IPS-18c (cell line): Measurements from ENCODE around the gene HOGA1.
"Not testable (repeated sequence)": the region's sequence is repeated elsewhere in the genome, so short reads cannot be mapped to it uniquely, and the experiment has no call there.

Source experiments
- H3K4me3 ChIP-seq: 2 replicates; pipeline ENCODE4 v1.7.0; 2013; ENCODE audit warnings: low read depth, mild to moderate bottlenecking, low read length, moderate library complexity; ENCODE audit not compliant: insufficient read depth
- H3K9me3 ChIP-seq: one replicate; pipeline ENCODE4 v1.6.1; 2013; ENCODE audit warnings: mild to moderate bottlenecking, low read length, moderate library complexity; ENCODE audit not compliant: control insufficient read depth, insufficient read depth

The HOGA1 gene

DNA sequence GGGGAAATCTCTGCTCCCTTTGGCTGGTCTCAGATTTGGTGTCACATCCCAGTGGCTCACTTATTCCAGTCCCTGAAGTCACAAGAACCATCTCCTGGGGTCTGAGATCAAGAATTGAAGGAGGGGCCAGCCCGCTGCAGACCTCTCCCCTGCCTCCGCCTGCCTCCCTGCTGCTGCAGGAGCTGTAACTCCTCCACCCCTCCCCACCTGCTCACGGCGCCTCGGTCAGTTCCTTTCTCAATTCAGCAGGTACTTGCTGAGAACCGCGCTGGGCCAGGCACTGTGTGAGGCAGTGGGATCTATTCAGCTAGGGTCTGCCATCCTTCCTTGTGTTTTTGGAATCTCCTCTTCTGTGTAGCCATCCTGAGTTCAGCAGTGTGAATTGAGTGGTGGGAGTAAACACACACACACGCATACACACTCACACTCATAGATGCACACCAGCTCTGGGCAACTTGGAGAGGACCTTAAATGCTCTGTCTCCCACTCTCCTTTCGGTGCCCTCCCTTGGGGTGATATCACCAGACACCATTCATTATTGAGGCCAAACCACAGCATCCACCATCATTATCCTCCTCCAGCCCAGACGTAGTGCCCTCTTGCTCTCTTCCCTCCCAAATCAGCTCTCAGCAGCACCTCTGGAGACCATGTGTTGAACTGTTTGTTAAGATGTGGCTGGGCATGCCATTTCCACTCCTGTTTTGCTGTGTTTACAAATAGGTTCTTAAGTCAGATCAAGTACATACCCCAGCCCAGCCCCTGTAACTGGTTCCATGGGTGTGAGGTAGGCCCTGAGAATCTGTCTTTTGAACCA lies 33.6 kb upstream of the HOGA1 start:
- Histone ChIP-seq H3K4me3 (no peak overlapping the region), H3K9me3 (no peaks in the 10 kb centered on the region)

DNA sequence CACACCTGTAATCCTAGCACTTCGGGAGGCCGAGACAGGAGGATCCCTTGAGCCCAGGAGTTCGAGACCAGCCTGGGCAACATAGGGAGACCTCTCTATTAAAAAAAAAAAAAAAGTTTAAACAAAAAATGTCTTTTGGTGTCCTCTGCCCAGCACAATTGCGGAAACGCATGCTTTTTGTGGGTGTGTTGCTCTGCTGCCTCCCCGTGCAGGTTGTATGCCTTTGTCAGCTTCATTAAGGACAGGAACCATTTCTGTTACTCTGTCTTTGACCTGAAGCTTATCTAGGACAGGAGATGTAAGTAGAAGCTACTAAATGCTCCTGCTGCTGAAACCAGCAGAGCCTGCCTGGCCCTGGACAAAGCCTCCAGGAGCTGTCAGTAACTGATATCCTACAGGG lies 32.9 kb upstream of the HOGA1 start:
- no peak overlapping the region for H3K4me3 ChIP-seq

GRCh38 chr10:97553575-97554031 lies 30.6 kb upstream of the HOGA1 start:
- no peaks in the 10 kb centered on the region for H3K9me3 ChIP-seq
- H3K4me3 ChIP-seq: no peak overlapping the region

More for the DNA sequence above, 32.9 kb upstream of the HOGA1 start:
- H3K9me3 ChIP-seq: no peaks in the 10 kb centered on the region

DNA sequence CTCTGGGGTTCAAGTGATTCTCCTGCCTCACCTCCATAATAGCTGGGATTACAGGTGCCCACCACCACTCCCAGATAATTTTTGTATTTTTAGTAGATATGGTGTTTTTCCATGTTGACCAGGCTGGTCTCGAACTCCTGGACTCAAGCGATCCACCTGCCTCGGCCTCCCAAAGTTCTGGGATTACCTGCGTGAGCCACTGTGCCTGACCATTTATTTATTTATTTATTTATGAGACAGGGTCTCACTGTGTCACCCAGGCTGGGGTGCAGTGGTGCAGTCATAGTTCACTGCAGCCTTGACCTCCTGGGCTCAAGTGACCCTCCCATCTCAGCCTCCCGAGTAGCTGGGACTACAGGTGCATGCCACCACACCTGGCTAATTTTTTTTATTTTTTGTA lies 29.9 kb upstream of the HOGA1 start:
- H3K4me3 ChIP-seq, H3K9me3 ChIP-seq: not testable (repeated sequence)

GRCh38 chr10:97555541-97555940 lies 28.6 kb upstream of the HOGA1 start:
- not testable (repeated sequence) for H3K4me3 ChIP-seq, H3K9me3 ChIP-seq

GRCh38 chr10:97560731-97561381 lies 23.3 kb upstream of the HOGA1 start:
- H3K4me3 ChIP-seq, H3K9me3 ChIP-seq: not testable (repeated sequence)

GRCh38 chr10:97561386-97562077 lies 22.7 kb upstream of the HOGA1 start:
- not testable (repeated sequence) for H3K4me3 ChIP-seq, H3K9me3 ChIP-seq

GRCh38 chr10:97562329-97562728 lies 21.9 kb upstream of the HOGA1 start:
- not testable (repeated sequence) for H3K9me3 ChIP-seq, H3K4me3 ChIP-seq

- Histone ChIP-seq H3K9me3 (no peaks in the 10 kb centered on the region), H3K4me3 (no peak overlapping the region)
Measured at GRCh38 chr10:97563337-97563736, 20.9 kb upstream of the HOGA1 start.

- no peak overlapping the region for H3K4me3 ChIP-seq
- no peaks in the 10 kb centered on the region for H3K9me3 ChIP-seq
Measured at GRCh38 chr10:97564776-97565175, 19.4 kb upstream of the HOGA1 start.

DNA sequence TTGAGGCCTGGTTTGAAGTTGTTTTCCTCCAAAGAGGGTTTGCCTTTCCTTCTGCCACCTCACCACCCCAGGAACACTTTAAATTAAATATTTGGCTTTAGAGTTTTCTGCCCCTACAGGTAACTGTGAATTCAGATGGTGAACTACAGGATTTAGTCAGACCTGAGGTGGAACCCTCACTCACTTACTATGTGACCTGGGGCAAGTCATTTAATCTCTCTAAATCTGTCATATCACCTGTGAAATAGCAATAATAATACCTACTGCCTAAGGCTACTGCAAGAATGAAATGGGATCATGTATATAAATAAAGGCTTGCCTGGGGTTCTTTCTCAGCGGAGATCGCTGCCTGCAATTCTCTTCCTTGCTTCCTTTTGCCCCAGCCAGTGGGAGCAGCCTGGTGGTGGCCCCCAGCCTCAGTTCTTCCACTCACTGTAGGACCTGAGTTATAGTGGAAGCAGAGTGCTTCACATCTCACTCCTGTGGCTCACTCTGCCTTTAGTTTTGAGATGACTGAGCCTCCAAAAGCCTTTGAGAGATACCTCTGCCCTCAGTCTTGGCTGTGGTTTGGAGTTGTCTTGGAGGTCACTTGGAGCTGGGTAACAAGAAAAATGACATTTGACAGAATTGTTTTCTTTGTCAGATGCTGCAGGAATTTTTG lies 17.7 kb upstream of the HOGA1 start:
- H3K9me3 ChIP-seq: peaks cover 2% of the 10 kb centered on the region
- no peak overlapping the region for H3K4me3 ChIP-seq

- Histone ChIP-seq H3K9me3 (peaks cover 2% of the 10 kb centered on the region), H3K4me3 (no peak overlapping the region)
Measured at GRCh38 chr10:97567891-97568290, 16.3 kb upstream of the HOGA1 start.

GRCh38 chr10:97570146-97570788 lies 13.9 kb upstream of the HOGA1 start:
- H3K4me3 ChIP-seq: no peak overlapping the region
- H3K9me3 ChIP-seq: peaks cover 2% of the 10 kb centered on the region

- H3K9me3 ChIP-seq: peaks cover 2% of the 10 kb centered on the region
- H3K4me3 ChIP-seq: no peak overlapping the region
Measured at GRCh38 chr10:97570789-97571471, 13.3 kb upstream of the HOGA1 start.

GRCh38 chr10:97571622-97572021 lies 12.6 kb upstream of the HOGA1 start:
- H3K4me3 ChIP-seq: no peak overlapping the region
- H3K9me3 ChIP-seq: peaks cover 2% of the 10 kb centered on the region

DNA sequence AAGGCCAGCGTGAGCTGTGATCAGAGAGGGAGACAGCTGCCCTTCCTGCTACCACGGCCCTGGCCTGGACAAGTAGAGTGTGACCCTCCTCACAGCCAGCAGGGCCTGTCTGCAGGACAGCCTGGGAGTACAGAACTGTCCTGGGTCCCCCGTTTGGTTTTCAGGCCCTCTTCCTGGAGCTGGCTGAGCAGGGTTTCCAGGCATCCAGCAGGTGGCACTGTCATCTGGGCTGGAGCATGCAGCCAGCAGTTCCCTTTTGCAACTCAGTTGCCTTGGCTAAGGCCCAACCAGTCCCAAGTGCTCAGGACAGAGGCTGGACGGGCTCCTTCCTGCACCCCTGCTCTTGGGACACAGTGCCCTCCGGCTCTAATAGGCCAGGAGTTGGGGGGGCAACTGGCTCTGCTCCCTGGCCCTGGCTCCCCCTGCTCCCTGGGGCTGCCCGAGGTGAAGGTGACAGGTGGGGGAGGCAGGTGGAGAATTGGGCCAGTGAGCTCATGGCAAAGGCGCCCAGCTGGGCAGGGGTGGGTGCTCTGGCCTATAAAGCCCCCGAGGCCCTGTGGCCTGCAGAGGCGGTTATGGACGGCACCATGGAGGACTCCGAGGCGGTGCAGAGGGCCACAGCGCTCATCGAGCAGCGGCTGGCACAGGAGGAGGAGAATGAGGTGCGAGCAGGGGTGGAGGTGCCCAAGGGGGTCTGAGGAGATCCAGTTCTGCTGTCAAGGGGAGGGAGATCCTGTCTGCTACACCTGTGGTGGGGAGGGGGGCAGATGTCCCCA lies 11.8 kb upstream of the HOGA1 start, which contains the start of gene ANKRD2:
Gene ANKRD2, plus strand, starts transcription at position 566 of the 776 bp plus-strand sequence. Its CDS starts 10 bp downstream, at position 576.
- no peak within 1 kb of the TSS for H3K4me3 ChIP-seq
- H3K9me3 ChIP-seq: peaks cover 2% of the 10 kb centered on the region
